K562 (cell line): ENCODE measurements around the gene MSH3. TPM values are rescaled to one million over a fixed set of nuclear protein-coding genes. Genes with fewer than 3 reads are reported as not detected.

Experiments
- C11orf30 ChIP-seq: fragments of 450-650 bp; IDR thresholded peaks from 2 replicates; pipeline ENCODE4 v1.6.1; 2016; ENCODE audit warnings: low read depth, mild to moderate bottlenecking
- CCNT2 ChIP-seq: IDR thresholded peaks from 2 replicates; pipeline ENCODE4 v1.6.1; 2011; ENCODE audit warnings: borderline replicate concordance, low read depth, mild to moderate bottlenecking, moderate library complexity, mixed read lengths, low read length; ENCODE audit not compliant: insufficient read length; ENCODE audit errors: extremely low read depth
- E2F8 ChIP-seq: fragments of 450-650 bp; IDR thresholded peaks from 2 replicates; pipeline ENCODE4 v1.7.1; 2018; ENCODE audit warnings: mild to moderate bottlenecking, low read depth; ENCODE audit not compliant: partially characterized antibody
- EGR1 ChIP-seq: fragments of 450-650 bp; conservative IDR thresholded peaks from 2 replicates; pipeline ENCODE4 v1.6.1; 2017; ENCODE audit warnings: mild to moderate bottlenecking
- FOXM1 ChIP-seq, 2 experiments: fragments of 450-650 bp in 1 of 2; sonication (generic) in 1 of 2; formaldehyde crosslinking in 1 of 2; IDR thresholded peaks; 2 replicates each; pipeline versions ENCODE4 v1.6.1 to v1.9.0; 2017 to 2022; ENCODE audit warnings: low read depth in 2 of 2, mild to moderate bottlenecking in 2 of 2, missing genetic modification reagents in 1 of 2, moderate library complexity in 1 of 2
- HNRNPLL ChIP-seq: fragments of 200-400 bp; formaldehyde crosslinking; IDR thresholded peaks from 2 replicates; pipeline ENCODE4 v1.6.1; 2017; ENCODE audit warnings: low read length, low read depth, mild to moderate bottlenecking; ENCODE audit not compliant: poor library complexity, severe bottlenecking
- MAZ ChIP-seq, 2 experiments: fragments of 450-650 bp in 1 of 2; sonication (generic) in 1 of 2; formaldehyde crosslinking; IDR thresholded peaks in 1 of 2; conservative IDR thresholded peaks in 1 of 2; 2 replicates each; pipeline versions ENCODE4 v1.4.0 to v1.5.0; 2020; ENCODE audit warnings: mild to moderate bottlenecking in 1 of 2, missing genetic modification reagents in 1 of 2
- MCM3 ChIP-seq: fragments of 450-650 bp; IDR thresholded peaks from 2 replicates; pipeline ENCODE4 v1.6.1; 2016
- MEF2D ChIP-seq: conservative IDR thresholded peaks from 2 replicates; pipeline ENCODE4 v1.6.1; 2016; ENCODE audit warnings: low read depth, missing genetic modification characterization, missing compliant biosample characterization
- MXI1 ChIP-seq: IDR thresholded peaks from 2 replicates; pipeline ENCODE4 v1.6.1; 2011; ENCODE audit warnings: low read depth, mild to moderate bottlenecking, improper control_type of control experiment, low read length
- RAD21 ChIP-seq, 2 experiments: fragments of 250-450 bp in 1 of 2; fragments of 450-650 bp in 1 of 2; sonication (Bioruptor Pico) in 1 of 2; formaldehyde crosslinking in 1 of 2; IDR thresholded peaks in 1 of 2; conservative IDR thresholded peaks in 1 of 2; 2 replicates each; pipeline versions ENCODE4 v1.4.0 to v1.8.0; 2020 to 2022; ENCODE audit warnings: mild to moderate bottlenecking in 2 of 2, moderate library complexity in 1 of 2
- RBFOX2 ChIP-seq: fragments of 200-400 bp; formaldehyde crosslinking; IDR thresholded peaks from 2 replicates; pipeline ENCODE4 v1.6.1; 2017; ENCODE audit warnings: low read depth, mild to moderate bottlenecking, low read length, moderate library complexity
- SIN3A ChIP-seq, 2 experiments: fragments of 150-350 bp in 1 of 2; IDR thresholded peaks; 2 replicates each; pipeline ENCODE4 v1.6.1; 2011 to 2016; ENCODE audit warnings: borderline replicate concordance in 2 of 2, low read depth in 2 of 2, low read length in 2 of 2, mild to moderate bottlenecking in 2 of 2, moderate library complexity in 2 of 2; ENCODE audit not compliant: control insufficient read depth in 1 of 2
- TAF15 ChIP-seq: fragments of 200-400 bp; formaldehyde crosslinking; IDR thresholded peaks from 2 replicates; pipeline ENCODE4 v1.6.1; 2017; ENCODE audit warnings: mild to moderate bottlenecking, low read depth, low read length, moderate library complexity
- TARDBP ChIP-seq: fragments of 450-650 bp; IDR thresholded peaks from 2 replicates; pipeline ENCODE4 v1.6.1; 2016
- XRCC3 ChIP-seq: fragments of 450-650 bp; IDR thresholded peaks from 2 replicates; pipeline ENCODE4 v1.6.1; 2017; ENCODE audit warnings: mild to moderate bottlenecking, moderate library complexity
- ZNF124 ChIP-seq: sonication (generic); formaldehyde crosslinking; IDR thresholded peaks from 2 replicates; pipeline ENCODE4 v1.8.1; 2022; ENCODE audit warnings: missing genetic modification reagents
- ZNF282 ChIP-seq: sonication (generic); formaldehyde crosslinking; IDR thresholded peaks from 2 replicates; pipeline ENCODE4 v1.8.1; 2023; ENCODE audit warnings: missing genetic modification reagents
- ZNF445 ChIP-seq: fragments of 250-450 bp; sonication (Bioruptor Pico); IDR thresholded peaks from 2 replicates; pipeline ENCODE4 v1.4.0; 2020; ENCODE audit warnings: low read depth, mild to moderate bottlenecking, moderate library complexity
- ZNF551 ChIP-seq: fragments of 250-450 bp; sonication (Bioruptor Pico); IDR thresholded peaks from 2 replicates; pipeline ENCODE4 v1.5.0; 2021; ENCODE audit warnings: mild to moderate bottlenecking, moderate library complexity
- ZNF717 ChIP-seq: fragments of 250-450 bp; sonication (Bioruptor Pico); IDR thresholded peaks from 2 replicates; pipeline ENCODE4 v1.5.0; 2021
- polyA plus RNA-seq, 8 experiments: library from polyadenylated mRNA; depleted of rRNA in 4 of 8; stranded (reverse) in 5 of 8; unstranded in 3 of 8; fragments of >200 nt; fragmentation: Nextera tagmentation in 2 of 8; fragmentation: Illumina TruSeq in 1 of 8; extraction: Ambion mirVana in 2 of 8; extraction: Trizol in 1 of 8; gene quantifications; 2 replicates each; pipeline versions ENCODE4 v1.2.1 to v1.2.3, GENCODE V29; 2011 to 2014; ENCODE audit warnings: inconsistent platforms in 1 of 8, missing spikeins in 1 of 8
- total RNA-seq, 7 experiments: library from RNA; depleted of rRNA in 6 of 7; stranded (reverse); fragments of >200 nt in 6 of 7; fragmentation: Illumina TruSeq in 2 of 7; extraction: Trizol in 2 of 7; gene quantifications; 2 replicates each; pipeline versions ENCODE4 v1.2.1 to v1.2.3, GENCODE V29; 2011 to 2021; ENCODE audit warnings: low replicate concordance in 1 of 7

MSH3 gene
- total and polyA plus RNA-seq, 9 of the 15 experiments (the other 6 are each of a cell fraction or from before 2014, with no cell fraction given), result 3.9 to 17.2 (median 13.2) TPM

- TF ChIP-seq ZNF551 (CRISPR knock-in tag) (no peak), HNRNPLL (peak; percentile 37), TAF15 (no peak), ZNF717 (no peak), CCNT2 (peak; percentile 65), TARDBP (no peak), MXI1 (no peak), RBFOX2 (peak; percentile 94), ZNF282 (CRISPR knock-in tag) (no peak), MAZ (CRISPR knock-in tag; conservative IDR thresholded peaks at IDR 0.05 in 1 of 2, IDR thresholded peaks at IDR 0.05 in 1 of 2) (peak; percentile 54 to 70), E2F8 (peak; percentile 85), ZNF124 (CRISPR knock-in tag) (no peak), MEF2D (tag) (no peak), EGR1 (peak; percentile 61), XRCC3 (no peak), FOXM1 (IDR thresholded peaks at IDR 0.05; ENCODE audit: low read depth) (no peak), FOXM1 (CRISPR knock-in tag; IDR thresholded peaks at IDR 0.05; ENCODE audit: low read depth) (0 out of 2 replicates have a peak, but pooled peaks have one; percentile 37), RAD21 (CRISPR knock-in tag; conservative IDR thresholded peaks at IDR 0.05 in 1 of 2, IDR thresholded peaks at IDR 0.05 in 1 of 2) (0 out of 4 replicates have a peak, but pooled peaks of 1 of the 2 experiments have one; percentile 5), C11orf30 (no peak), SIN3A (IDR thresholded peaks at IDR 0.05; ENCODE audit: borderline replicate concordance in 2 of 2, control insufficient read depth in 1 of 2, low read depth in 2 of 2, low read length in 2 of 2) (peak; percentile 44 to 59; a peak in 2 of 4 replicates), ZNF445 (CRISPR knock-in tag) (no peak), MCM3 (no peak)
These were observed at the start of gene MSH3, which contains the start of gene DHFR (continued) for GRCh38 chr5:80654391-80655230.
